ENCODE results near the gene SLX4IP. TPM values are rescaled to one million over a fixed set of nuclear protein-coding genes. Genes with fewer than 3 reads are reported as not detected.

The SLX4IP gene
- total RNA-seq, 4 donors from 2014 or later: 2.0 to 3.4 (median 3.3) TPM

DNA sequence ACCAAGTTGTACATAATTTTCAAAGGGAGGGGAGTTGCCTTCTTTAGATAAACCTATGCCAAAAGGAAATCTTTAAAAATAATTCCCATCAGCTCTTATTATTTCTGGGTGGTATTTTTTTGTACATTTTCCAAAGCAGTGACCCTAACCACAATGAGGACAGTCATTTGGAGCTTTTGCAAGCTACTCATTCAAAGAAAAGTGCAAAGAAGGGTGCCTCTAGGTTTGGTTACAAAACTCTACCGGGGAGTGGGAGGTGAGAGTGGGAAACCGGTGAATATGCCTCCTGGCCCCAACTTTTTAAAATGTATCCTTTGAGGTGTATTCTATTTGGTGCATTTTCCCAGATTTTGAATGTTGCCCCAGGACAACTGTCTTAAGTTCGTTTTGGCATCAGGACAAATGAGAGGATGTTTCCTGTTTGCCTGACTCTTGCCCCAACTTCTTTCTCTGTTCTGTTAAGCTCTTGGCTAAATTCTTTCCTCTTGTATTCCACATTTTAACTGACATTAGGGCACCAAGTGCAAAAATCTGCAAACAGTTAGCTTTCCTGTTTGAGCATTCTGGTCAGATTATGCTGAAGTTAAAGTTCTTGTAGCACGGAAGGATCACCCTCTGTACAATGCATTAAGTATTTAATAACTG, 78.9 kb downstream of the SLX4IP start:
- TF ChIP-seq, protein P1, sequence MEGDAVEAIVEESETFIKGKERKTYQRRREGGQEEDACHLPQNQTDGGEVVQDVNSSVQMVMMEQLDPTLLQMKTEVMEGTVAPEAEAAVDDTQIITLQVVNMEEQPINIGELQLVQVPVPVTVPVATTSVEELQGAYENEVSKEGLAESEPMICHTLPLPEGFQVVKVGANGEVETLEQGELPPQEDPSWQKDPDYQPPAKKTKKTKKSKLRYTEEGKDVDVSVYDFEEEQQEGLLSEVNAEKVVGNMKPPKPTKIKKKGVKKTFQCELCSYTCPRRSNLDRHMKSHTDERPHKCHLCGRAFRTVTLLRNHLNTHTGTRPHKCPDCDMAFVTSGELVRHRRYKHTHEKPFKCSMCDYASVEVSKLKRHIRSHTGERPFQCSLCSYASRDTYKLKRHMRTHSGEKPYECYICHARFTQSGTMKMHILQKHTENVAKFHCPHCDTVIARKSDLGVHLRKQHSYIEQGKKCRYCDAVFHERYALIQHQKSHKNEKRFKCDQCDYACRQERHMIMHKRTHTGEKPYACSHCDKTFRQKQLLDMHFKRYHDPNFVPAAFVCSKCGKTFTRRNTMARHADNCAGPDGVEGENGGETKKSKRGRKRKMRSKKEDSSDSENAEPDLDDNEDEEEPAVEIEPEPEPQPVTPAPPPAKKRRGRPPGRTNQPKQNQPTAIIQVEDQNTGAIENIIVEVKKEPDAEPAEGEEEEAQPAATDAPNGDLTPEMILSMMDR (IDR thresholded peaks at IDR 0.05): no peak
- ATAC-seq (ENCODE audit: low FRiP score) (no peak), DNase-seq (ENCODE audit: low spot score) (no peak)

DNA sequence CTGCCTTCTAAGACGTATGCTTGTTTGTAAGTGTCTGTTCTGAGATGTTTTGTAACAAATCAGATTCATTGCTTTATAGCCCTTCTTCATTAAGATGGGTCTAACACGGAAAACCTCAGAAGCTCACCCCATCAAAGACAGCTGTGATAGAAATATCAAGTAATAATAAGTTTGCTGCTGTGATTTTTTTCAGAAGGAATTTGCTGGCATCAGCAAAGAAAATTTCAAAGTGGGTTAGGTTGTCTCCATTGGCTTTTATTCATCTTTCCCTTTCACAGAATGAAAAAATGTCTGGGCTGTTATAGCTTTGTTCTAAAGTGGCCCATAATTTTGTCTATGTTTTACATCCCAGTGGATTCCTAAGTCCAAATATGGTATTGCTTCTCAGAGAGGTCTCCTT, 81.4 kb downstream of the SLX4IP start:
- TF ChIP-seq, protein P1 (IDR thresholded peaks at IDR 0.05): no peak

DNA sequence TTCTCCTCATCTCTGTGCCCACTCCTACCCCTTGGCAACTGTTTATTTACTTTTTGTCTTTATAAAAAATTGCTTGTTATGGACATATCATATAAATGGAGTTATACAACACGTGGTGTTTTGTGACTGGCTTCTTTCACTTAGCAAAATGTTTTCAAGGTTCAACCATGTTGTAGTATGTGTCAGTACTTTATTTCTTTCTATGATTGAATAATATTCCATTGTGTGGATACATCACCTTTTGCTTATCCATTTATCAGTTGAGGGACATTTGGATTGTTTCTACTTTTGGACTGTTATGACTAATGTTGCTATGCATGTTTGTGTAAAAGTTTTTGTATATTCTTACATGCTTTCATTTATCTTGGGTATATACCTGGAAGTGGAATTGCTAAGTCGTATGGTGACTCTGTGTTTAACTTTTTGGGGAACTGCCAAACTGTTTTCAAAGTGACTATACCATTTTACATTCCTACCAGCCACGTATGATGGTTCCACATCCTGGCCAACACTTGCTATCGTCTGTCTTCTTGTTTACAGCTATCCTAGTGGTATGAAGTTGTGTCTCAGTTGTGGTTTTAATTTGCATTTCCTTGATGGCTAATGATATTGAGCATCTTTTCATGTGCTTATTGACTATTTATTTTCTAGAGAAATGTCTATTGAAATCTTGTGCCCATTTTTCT, 84.4 kb downstream of the SLX4IP start:
- ATAC-seq (ENCODE audit: low FRiP score) (no peak), DNase-seq (ENCODE audit: low spot score) (no peak)
- TF ChIP-seq, protein P1 (IDR thresholded peaks at IDR 0.05): no peak

More for the DNA sequence above, 81.4 kb downstream of the SLX4IP start:
- no peak for ATAC-seq (ENCODE audit: low FRiP score)
- no peak for DNase-seq (ENCODE audit: low spot score)

DNA sequence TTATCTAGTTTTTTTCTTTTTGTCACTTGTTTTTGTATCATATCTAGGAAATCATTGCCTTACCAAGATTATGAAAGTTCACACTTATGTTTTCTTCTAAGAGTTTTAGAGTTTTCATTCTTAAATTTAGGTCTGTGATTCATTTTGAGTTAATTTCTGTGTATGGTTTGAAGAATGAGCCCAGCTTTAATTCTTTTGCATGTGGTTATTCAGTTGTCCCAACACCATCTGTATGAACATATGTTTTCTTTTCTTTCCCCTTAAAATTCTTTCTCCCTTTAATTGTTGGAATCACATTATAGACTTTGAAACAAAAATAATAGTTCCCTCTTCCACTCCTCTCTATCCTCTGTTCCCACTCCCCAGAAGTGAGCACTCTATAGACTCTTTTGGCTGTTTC, 85.4 kb downstream of the SLX4IP start:
- no peak for ATAC-seq (ENCODE audit: low FRiP score)
- DNase-seq (ENCODE audit: low spot score): no peak
- TF ChIP-seq, protein P1 (IDR thresholded peaks at IDR 0.05): no peak

DNA sequence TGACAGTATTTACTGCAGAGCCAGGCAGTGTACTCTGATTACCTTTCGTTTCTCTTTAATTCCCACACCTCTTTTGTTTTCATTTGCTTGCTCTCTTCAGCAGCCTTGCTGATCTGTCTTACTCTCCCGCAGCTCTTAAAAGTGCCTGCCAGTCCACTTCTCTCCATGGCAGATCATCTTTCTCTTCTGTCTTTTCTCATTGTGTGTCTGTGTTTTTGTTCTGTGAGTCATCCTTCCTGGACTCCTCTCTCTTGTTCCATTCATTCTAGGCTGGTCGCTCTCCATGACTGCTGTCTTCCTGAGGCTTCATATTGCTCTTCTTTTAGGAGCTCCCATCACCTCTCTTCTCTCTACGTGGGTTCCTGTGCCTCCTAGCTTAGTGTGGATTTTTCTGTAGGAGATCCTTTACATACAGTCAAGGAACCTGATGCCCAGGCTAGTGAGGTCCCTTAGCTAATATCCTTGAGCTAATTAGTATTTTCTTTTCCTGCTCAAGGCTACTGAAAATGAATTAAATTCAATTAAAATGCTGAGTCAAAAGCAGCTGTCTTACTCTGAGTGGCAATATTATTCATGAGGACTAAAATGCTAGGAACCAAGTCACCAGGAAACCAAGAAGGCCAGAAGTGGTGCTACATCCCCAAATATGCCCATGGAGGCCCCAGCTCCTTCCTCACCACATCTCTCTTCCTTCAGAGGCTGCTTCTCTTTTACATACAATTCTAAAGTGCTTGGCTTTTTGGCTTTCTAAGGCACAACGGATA, 86.1 kb downstream of the SLX4IP start:
- TF ChIP-seq, protein P1 (IDR thresholded peaks at IDR 0.05): no peak
- no peak for ATAC-seq (ENCODE audit: low FRiP score)
- no peak for DNase-seq (ENCODE audit: low spot score)

DNA sequence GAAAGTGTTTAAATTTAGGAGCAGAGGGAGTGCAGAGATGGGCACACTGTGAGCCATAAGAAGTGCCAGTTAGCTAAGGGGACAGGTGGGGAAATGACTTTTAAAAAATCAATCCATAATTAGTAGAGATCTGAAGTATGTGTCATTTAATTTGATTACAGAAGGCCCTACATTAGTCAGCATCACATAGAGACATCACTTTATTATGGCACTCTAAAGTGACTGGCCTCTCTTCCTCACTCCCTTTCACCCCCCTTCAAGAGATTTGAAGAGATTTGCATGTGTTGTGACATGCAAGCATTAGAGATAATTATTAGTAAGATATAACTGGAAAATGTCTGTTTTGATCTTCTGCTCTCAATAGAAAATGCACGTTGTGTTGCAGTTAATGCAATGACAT, 86.7 kb downstream of the SLX4IP start:
- ATAC-seq (ENCODE audit: low FRiP score) (no peak), DNase-seq (ENCODE audit: low spot score) (no peak)
- TF ChIP-seq, protein P1 (IDR thresholded peaks at IDR 0.05): no peak
